ENCODE results near the gene FRY. TPM values are rescaled to one million over a fixed set of nuclear protein-coding genes. Genes with fewer than 3 reads are reported as not detected.
A peak's percentile ranks its signal among the peaks of the same experiment; 100 is the strongest.

Gene FRY
- total and polyA plus RNA-seq, 2 of the 13 experiments (the other 11 are each of a cell fraction or from before 2014, with no cell fraction given) = 8.2 to 13.1 TPM

DNA sequence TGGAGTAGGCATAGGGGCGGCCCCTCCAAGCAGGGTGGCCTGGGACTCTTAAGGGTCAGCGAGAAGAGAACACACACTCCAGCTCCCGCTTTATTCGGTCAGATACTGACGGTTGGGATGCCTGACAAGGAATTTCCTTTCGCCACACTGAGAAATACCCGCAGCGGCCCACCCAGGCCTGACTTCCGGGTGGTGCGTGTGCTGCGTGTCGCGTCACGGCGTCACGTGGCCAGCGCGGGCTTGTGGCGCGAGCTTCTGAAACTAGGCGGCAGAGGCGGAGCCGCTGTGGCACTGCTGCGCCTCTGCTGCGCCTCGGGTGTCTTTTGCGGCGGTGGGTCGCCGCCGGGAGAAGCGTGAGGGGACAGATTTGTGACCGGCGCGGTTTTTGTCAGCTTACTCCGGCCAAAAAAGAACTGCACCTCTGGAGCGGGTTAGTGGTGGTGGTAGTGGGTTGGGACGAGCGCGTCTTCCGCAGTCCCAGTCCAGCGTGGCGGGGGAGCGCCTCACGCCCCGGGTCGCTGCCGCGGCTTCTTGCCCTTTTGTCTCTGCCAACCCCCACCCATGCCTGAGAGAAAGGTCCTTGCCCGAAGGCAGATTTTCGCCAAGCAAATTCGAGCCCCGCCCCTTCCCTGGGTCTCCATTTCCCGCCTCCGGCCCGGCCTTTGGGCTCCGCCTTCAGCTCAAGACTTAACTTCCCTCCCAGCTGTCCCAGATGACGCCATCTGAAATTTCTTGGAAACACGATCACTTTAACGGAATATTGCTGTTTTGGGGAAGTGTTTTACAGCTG lies 283.9 kb downstream of the FRY start, which contains the start of the genes BRCA2 and ZAR1L (continued):
- TF ChIP-seq, protein P1, sequence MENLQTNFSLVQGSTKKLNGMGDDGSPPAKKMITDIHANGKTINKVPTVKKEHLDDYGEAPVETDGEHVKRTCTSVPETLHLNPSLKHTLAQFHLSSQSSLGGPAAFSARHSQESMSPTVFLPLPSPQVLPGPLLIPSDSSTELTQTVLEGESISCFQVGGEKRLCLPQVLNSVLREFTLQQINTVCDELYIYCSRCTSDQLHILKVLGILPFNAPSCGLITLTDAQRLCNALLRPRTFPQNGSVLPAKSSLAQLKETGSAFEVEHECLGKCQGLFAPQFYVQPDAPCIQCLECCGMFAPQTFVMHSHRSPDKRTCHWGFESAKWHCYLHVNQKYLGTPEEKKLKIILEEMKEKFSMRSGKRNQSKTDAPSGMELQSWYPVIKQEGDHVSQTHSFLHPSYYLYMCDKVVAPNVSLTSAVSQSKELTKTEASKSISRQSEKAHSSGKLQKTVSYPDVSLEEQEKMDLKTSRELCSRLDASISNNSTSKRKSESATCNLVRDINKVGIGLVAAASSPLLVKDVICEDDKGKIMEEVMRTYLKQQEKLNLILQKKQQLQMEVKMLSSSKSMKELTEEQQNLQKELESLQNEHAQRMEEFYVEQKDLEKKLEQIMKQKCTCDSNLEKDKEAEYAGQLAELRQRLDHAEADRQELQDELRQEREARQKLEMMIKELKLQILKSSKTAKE (CRISPR knock-in tag; IDR thresholded peaks at IDR 0.05; ENCODE audit: borderline replicate concordance) = no peak
- TF ChIP-seq ZBTB21 (CRISPR knock-in tag; IDR thresholded peaks at IDR 0.05) (no peak), FOXA1 (IDR thresholded peaks at IDR 0.05) (no peak), FOXA1 (CRISPR knock-in tag; IDR thresholded peaks at IDR 0.05) (no peak), RXRB (CRISPR knock-in tag; IDR thresholded peaks at IDR 0.05; ENCODE audit: borderline replicate concordance) (peak; percentile 47; the same call in 1 of the 2 replicates), ZNF552 (CRISPR knock-in tag; IDR thresholded peaks at IDR 0.05; ENCODE audit: borderline replicate concordance) (no peak; the same call in 1 of the 2 replicates), NCOA1 (CRISPR knock-in tag; IDR thresholded peaks at IDR 0.05) (no peak), SIN3B (IDR thresholded peaks at IDR 0.05; ENCODE audit: low read length) (peak; percentile 93), ZSCAN29 (CRISPR knock-in tag; conservative IDR thresholded peaks at IDR 0.05) (no peak), ZNF367 (CRISPR knock-in tag; IDR thresholded peaks at IDR 0.05; ENCODE audit: borderline replicate concordance) (no peak), GTF3A (CRISPR knock-in tag; conservative IDR thresholded peaks at IDR 0.05) (no peak), PRDM10 (CRISPR knock-in tag; IDR thresholded peaks at IDR 0.05; ENCODE audit: low read depth) (no peak), SYNCRIP (IDR thresholded peaks at IDR 0.05; ENCODE audit: insufficient read depth, low read depth, low read length) (no peak), ZNF782 (CRISPR knock-in tag; IDR thresholded peaks at IDR 0.05; ENCODE audit: borderline replicate concordance) (no peak), NCOA2 (CRISPR knock-in tag; IDR thresholded peaks at IDR 0.05) (no peak), ZNF251 (CRISPR knock-in tag; IDR thresholded peaks at IDR 0.05) (peak; percentile 55; the same call in 1 of the 2 replicates), BRCA1 (CRISPR knock-in tag; IDR thresholded peaks at IDR 0.05) (no peak), PITX1 (CRISPR knock-in tag; IDR thresholded peaks at IDR 0.05) (peak; percentile 40; the same call in 1 of the 2 replicates)
- TF ChIP-seq, protein P2, sequence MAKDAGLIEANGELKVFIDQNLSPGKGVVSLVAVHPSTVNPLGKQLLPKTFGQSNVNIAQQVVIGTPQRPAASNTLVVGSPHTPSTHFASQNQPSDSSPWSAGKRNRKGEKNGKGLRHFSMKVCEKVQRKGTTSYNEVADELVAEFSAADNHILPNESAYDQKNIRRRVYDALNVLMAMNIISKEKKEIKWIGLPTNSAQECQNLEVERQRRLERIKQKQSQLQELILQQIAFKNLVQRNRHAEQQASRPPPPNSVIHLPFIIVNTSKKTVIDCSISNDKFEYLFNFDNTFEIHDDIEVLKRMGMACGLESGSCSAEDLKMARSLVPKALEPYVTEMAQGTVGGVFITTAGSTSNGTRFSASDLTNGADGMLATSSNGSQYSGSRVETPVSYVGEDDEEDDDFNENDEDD (CRISPR knock-in tag; IDR thresholded peaks at IDR 0.05; ENCODE audit: borderline replicate concordance) = peak; percentile 98
- TF ChIP-seq, protein P3, sequence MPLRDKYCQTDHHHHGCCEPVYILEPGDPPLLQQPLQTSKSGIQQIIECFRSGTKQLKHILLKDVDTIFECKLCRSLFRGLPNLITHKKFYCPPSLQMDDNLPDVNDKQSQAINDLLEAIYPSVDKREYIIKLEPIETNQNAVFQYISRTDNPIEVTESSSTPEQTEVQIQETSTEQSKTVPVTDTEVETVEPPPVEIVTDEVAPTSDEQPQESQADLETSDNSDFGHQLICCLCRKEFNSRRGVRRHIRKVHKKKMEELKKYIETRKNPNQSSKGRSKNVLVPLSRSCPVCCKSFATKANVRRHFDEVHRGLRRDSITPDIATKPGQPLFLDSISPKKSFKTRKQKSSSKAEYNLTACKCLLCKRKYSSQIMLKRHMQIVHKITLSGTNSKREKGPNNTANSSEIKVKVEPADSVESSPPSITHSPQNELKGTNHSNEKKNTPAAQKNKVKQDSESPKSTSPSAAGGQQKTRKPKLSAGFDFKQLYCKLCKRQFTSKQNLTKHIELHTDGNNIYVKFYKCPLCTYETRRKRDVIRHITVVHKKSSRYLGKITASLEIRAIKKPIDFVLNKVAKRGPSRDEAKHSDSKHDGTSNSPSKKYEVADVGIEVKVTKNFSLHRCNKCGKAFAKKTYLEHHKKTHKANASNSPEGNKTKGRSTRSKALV (CRISPR knock-in tag; IDR thresholded peaks at IDR 0.05) = no peak

Measured in HepG2 (cell line).